RWPE2 (cell line): ENCODE results near the gene SCUBE1.

Source experiments
- ATAC-seq: fragments of 200-7000 bp; cut with Tn5 transposase; 3 replicates; pipeline ENCODE4 v1.9.1; 2021; ENCODE audit warnings: low read depth
- DNase-seq: peaks from one replicate; pipeline ENCODE4 v3.0.0-alpha.2; 2020; ENCODE audit warnings: low spot score
- H3K27ac ChIP-seq: fragments of 450-650 bp; 2 replicates; pipeline ENCODE4 v1.5.1; 2017; ENCODE audit warnings: mild to moderate bottlenecking; ENCODE audit not compliant: poor library complexity, severe bottlenecking
- H3K27me3 ChIP-seq: fragments of 250-450 bp; sonication (Bioruptor Pico); 2 replicates; pipeline ENCODE4 v1.5.1; 2021; ENCODE audit warnings: mild to moderate bottlenecking, moderate library complexity; ENCODE audit not compliant: insufficient read depth, poor library complexity, severe bottlenecking
- H3K36me3 ChIP-seq: fragments of 250-450 bp; sonication (Bioruptor Pico); 2 replicates; pipeline ENCODE4 v1.5.1; 2020; ENCODE audit warnings: low read depth, mild to moderate bottlenecking, moderate library complexity
- H3K4me1 ChIP-seq: fragments of 250-450 bp; sonication (Bioruptor Pico); 2 replicates; pipeline ENCODE4 v1.5.1; 2021; ENCODE audit warnings: mild to moderate bottlenecking, moderate library complexity; ENCODE audit not compliant: insufficient read depth, poor library complexity, severe bottlenecking
- H3K4me3 ChIP-seq: fragments of 250-450 bp; sonication (Bioruptor Pico); 2 replicates; pipeline ENCODE4 v1.5.1; 2021; ENCODE audit warnings: mild to moderate bottlenecking, moderate library complexity; ENCODE audit not compliant: severe bottlenecking
- H3K9me3 ChIP-seq: fragments of 250-450 bp; sonication (Bioruptor Pico); 2 replicates; pipeline ENCODE4 v1.5.1; 2021; ENCODE audit warnings: mild to moderate bottlenecking, moderate library complexity; ENCODE audit not compliant: severe bottlenecking
- TF ChIP-seq, protein P1 (sequence below): fragments of 450-650 bp; IDR thresholded peaks from one replicate; pipeline ENCODE4 v1.5.1; 2017; ENCODE audit warnings: mild to moderate bottlenecking, moderate library complexity; ENCODE audit not compliant: poor library complexity, severe bottlenecking

Gene SCUBE1

GRCh38 chr22:43312608-43313007, 30.6 kb downstream of the SCUBE1 start:
- TF ChIP-seq, protein P1, sequence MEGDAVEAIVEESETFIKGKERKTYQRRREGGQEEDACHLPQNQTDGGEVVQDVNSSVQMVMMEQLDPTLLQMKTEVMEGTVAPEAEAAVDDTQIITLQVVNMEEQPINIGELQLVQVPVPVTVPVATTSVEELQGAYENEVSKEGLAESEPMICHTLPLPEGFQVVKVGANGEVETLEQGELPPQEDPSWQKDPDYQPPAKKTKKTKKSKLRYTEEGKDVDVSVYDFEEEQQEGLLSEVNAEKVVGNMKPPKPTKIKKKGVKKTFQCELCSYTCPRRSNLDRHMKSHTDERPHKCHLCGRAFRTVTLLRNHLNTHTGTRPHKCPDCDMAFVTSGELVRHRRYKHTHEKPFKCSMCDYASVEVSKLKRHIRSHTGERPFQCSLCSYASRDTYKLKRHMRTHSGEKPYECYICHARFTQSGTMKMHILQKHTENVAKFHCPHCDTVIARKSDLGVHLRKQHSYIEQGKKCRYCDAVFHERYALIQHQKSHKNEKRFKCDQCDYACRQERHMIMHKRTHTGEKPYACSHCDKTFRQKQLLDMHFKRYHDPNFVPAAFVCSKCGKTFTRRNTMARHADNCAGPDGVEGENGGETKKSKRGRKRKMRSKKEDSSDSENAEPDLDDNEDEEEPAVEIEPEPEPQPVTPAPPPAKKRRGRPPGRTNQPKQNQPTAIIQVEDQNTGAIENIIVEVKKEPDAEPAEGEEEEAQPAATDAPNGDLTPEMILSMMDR = no peak
- Histone ChIP-seq H3K36me3 (no peaks in the 10 kb centered on the region), H3K27ac (no peak overlapping the region), H3K9me3 (no peaks in the 10 kb centered on the region), H3K4me1 (no peaks in the 10 kb centered on the region), H3K27me3 (peaks cover 5% of the 10 kb centered on the region), H3K4me3 (no peak overlapping the region)
- DNase-seq (no peak), ATAC-seq (no peak)

GRCh38 chr22:43310798-43311197, 32.4 kb downstream of the SCUBE1 start:
- ATAC-seq (no peak), DNase-seq (no peak)
- Histone ChIP-seq H3K4me3 (no peak overlapping the region), H3K4me1 (no peaks in the 10 kb centered on the region), H3K27me3 (peaks cover 5% of the 10 kb centered on the region), H3K9me3 (no peaks in the 10 kb centered on the region), H3K27ac (no peak overlapping the region), H3K36me3 (no peaks in the 10 kb centered on the region)
- TF ChIP-seq, protein P1 = no peak

- no peaks in the 10 kb centered on the region for H3K4me1 ChIP-seq
- no peaks in the 10 kb centered on the region for H3K9me3 ChIP-seq
- no peak overlapping the region for H3K27ac ChIP-seq
- DNase-seq = no peak
- no peaks in the 10 kb centered on the region for H3K36me3 ChIP-seq
- H3K27me3 ChIP-seq = peaks cover 4% of the 10 kb centered on the region
- TF ChIP-seq, protein P1 = no peak
- no peak overlapping the region for H3K4me3 ChIP-seq
- ATAC-seq = no peak
Measured at GRCh38 chr22:43310311-43310710, 32.9 kb downstream of the SCUBE1 start.

- ATAC-seq = no peak
- H3K27me3 ChIP-seq = peaks cover 3% of the 10 kb centered on the region
- no peak overlapping the region for H3K4me3 ChIP-seq
- H3K9me3 ChIP-seq = no peaks in the 10 kb centered on the region
- no peaks in the 10 kb centered on the region for H3K36me3 ChIP-seq
- no peak for DNase-seq
- TF ChIP-seq, protein P1 = no peak
- no peak overlapping the region for H3K27ac ChIP-seq
- no peaks in the 10 kb centered on the region for H3K4me1 ChIP-seq
Measured at GRCh38 chr22:43308836-43309235, 34.3 kb downstream of the SCUBE1 start.

DNA sequence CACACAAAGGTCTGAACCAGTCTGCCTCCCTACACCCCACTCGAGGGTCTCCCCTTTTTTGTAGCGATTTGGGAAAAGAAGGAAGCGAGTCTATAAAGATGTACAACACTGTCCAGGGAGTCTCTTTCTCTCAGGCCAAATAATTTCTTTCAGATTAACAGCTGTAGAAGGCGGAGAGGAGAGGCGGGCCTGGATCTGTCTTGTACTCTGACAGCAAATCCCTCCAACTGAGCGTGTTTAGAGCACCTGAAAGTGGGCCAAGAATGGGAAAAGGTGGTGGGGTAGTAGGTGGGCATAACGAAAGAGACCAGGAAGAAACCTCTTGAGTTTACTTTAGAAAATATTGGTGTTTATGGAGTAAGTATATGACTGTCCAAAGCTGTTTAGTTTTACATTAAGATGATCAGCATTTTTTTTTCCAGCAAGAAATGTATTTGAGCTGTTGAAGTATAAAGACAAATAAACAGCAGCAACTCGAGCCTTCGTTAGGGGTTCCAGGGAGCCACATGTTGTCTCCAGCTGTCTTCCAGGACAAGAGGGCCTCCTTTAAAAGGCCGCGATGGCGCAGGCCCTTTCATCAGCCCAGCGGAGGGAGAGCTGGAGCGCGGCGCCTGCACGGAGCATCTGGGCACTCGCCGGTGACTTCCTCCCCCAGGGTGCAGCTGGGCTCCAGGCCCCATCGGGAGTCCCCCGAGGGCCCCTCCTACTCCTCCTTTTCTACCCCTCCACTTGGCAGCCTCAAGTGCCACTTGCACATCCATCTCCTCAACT, 34.9 kb downstream of the SCUBE1 start:
- no peaks in the 10 kb centered on the region for H3K36me3 ChIP-seq
- DNase-seq (no peak), ATAC-seq (no peak)
- H3K4me3 ChIP-seq = no peak overlapping the region
- no peaks in the 10 kb centered on the region for H3K9me3 ChIP-seq
- TF ChIP-seq, protein P1 = no peak
- H3K4me1 ChIP-seq = no peaks in the 10 kb centered on the region
- no peak overlapping the region for H3K27ac ChIP-seq
- peaks cover 3% of the 10 kb centered on the region for H3K27me3 ChIP-seq
